ENCODE results near the gene PDE10A.

Gene PDE10A

DNA sequence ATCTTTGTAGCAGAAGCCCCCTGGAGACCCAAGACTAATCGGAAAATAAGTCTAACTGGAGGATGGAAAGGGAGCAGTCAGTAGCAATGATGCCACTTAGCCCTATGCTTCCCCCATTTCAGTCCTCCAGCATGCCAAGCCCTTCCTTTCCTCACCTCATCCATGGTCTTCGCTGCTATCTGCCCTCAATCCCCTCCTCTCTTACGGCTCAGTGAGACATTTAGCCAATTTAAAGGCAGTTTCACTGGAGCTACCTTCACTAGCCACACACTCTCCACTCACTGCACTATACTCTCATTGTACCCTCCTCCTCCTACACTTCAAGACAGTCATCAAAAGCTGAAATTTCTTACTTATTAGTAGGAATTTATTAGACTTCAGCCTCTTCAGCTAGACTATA, 111.2 kb downstream of the PDE10A start:
- no peak for DNase-seq (ENCODE audit: low read depth, low spot score)
- H3K9me3 ChIP-seq (ENCODE audit: insufficient read depth, low read length): no peaks in the 10 kb centered on the region
- H3K9ac ChIP-seq (ENCODE audit: insufficient read length, low read depth): no peak overlapping the region
- H3K36me3 ChIP-seq (ENCODE audit: insufficient read depth, insufficient read length, low read length): no peaks in the 10 kb centered on the region
- TF ChIP-seq ZNF274 (IDR thresholded peaks at IDR 0.05; ENCODE audit: low read depth, low read length) (no peak), SUZ12 (IDR thresholded peaks at IDR 0.05; ENCODE audit: extremely low read depth, insufficient read depth, insufficient read length) (no peak), YY1 (IDR thresholded peaks at IDR 0.05; ENCODE audit: insufficient read depth, insufficient read length) (no peak)
- H3K27me3 ChIP-seq (ENCODE audit: insufficient read depth, insufficient read length): no peaks in the 10 kb centered on the region
- H3K4me1 ChIP-seq (ENCODE audit: insufficient read depth, insufficient read length): no peaks in the 10 kb centered on the region
- H3K4me3 ChIP-seq (ENCODE audit: insufficient read length, low read depth): no peak overlapping the region

DNA sequence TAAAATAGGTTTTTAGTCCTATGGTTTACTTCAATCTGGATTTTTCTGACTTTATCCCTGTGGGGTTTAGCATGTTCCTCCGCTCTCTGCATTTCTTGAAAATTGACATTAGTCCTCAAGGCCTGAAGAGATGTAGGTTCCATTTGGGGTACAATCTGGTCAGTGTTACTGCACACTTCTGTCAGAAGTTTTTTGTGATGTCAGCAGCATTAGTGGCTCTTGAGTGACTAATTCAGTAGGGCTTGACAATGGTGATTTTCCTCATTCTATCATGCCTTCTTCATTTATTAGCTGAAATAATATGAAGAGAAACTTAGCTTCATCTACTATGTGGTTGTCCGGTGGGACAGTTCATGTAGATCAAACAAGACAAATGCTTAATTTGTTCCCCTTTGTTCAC, 114.6 kb downstream of the PDE10A start:
- no peak overlapping the region for H3K9ac ChIP-seq (ENCODE audit: insufficient read length, low read depth)
- TF ChIP-seq SUZ12 (IDR thresholded peaks at IDR 0.05; ENCODE audit: extremely low read depth, insufficient read depth, insufficient read length) (no peak), YY1 (IDR thresholded peaks at IDR 0.05; ENCODE audit: insufficient read depth, insufficient read length) (no peak), ZNF274 (IDR thresholded peaks at IDR 0.05; ENCODE audit: low read depth, low read length) (no peak)
- no peaks in the 10 kb centered on the region for H3K36me3 ChIP-seq (ENCODE audit: insufficient read depth, insufficient read length, low read length)
- H3K27me3 ChIP-seq (ENCODE audit: insufficient read depth, insufficient read length): no peaks in the 10 kb centered on the region
- H3K4me1 ChIP-seq (ENCODE audit: insufficient read depth, insufficient read length): no peaks in the 10 kb centered on the region
- no peak overlapping the region for H3K4me3 ChIP-seq (ENCODE audit: insufficient read length, low read depth)
- no peak for DNase-seq (ENCODE audit: low read depth, low spot score)
- H3K9me3 ChIP-seq (ENCODE audit: insufficient read depth, low read length): no peaks in the 10 kb centered on the region

DNA sequence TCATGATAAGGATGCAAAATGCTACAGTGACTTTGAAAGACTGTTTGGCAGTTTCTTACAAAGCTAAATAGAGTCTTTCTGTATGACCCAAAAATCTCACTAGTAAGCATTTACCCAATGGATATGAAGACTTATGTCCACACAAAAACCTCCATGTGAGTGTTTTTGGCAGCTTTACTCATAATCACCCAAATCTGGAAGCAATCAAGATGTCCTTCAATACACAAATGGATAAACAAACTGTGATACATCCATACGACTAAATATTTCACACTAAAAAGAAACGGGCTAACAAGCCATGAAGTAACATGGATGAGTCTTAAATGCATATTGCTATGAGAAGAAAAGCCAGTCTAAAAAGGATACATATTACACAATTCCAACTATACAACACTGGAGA, 117.2 kb downstream of the PDE10A start:
- Histone ChIP-seq H3K9ac (ENCODE audit: insufficient read length, low read depth) (no peak overlapping the region), H3K36me3 (ENCODE audit: insufficient read depth, insufficient read length, low read length) (no peaks in the 10 kb centered on the region), H3K27me3 (ENCODE audit: insufficient read depth, insufficient read length) (no peaks in the 10 kb centered on the region), H3K4me3 (ENCODE audit: insufficient read length, low read depth) (no peak overlapping the region), H3K4me1 (ENCODE audit: insufficient read depth, insufficient read length) (no peaks in the 10 kb centered on the region), H3K9me3 (ENCODE audit: insufficient read depth, low read length) (no peaks in the 10 kb centered on the region)
- DNase-seq (ENCODE audit: low read depth, low spot score): no peak
- TF ChIP-seq ZNF274 (IDR thresholded peaks at IDR 0.05; ENCODE audit: low read depth, low read length) (no peak), SUZ12 (IDR thresholded peaks at IDR 0.05; ENCODE audit: extremely low read depth, insufficient read depth, insufficient read length) (no peak), YY1 (IDR thresholded peaks at IDR 0.05; ENCODE audit: insufficient read depth, insufficient read length) (no peak)

DNA sequence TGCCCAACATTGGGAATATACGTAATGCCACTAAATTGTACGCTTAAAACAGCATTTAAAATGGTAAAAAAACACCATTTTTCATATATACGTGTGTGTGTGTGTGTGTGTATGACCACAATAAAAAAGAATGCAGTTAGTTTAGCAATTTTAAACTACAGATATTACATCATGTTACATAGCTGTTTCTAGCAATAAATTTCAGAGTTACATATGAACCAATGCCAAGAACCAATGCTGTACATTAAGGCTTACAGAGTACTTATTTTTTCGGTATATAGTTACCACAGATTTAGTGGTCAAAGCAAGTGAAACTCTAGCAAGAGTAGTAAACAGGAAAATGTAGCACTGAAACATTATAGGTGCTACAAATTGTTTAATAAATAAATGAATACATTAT, 119.3 kb downstream of the PDE10A start:
- no peak overlapping the region for H3K4me3 ChIP-seq (ENCODE audit: insufficient read length, low read depth)
- no peak for DNase-seq (ENCODE audit: low read depth, low spot score)
- no peaks in the 10 kb centered on the region for H3K27me3 ChIP-seq (ENCODE audit: insufficient read depth, insufficient read length)
- no peaks in the 10 kb centered on the region for H3K9me3 ChIP-seq (ENCODE audit: insufficient read depth, low read length)
- H3K9ac ChIP-seq (ENCODE audit: insufficient read length, low read depth): no peak overlapping the region
- H3K4me1 ChIP-seq (ENCODE audit: insufficient read depth, insufficient read length): no peaks in the 10 kb centered on the region
- H3K36me3 ChIP-seq (ENCODE audit: insufficient read depth, insufficient read length, low read length): no peaks in the 10 kb centered on the region
- TF ChIP-seq ZNF274 (IDR thresholded peaks at IDR 0.05; ENCODE audit: low read depth, low read length) (no peak), SUZ12 (IDR thresholded peaks at IDR 0.05; ENCODE audit: extremely low read depth, insufficient read depth, insufficient read length) (no peak), YY1 (IDR thresholded peaks at IDR 0.05; ENCODE audit: insufficient read depth, insufficient read length) (no peak)

DNA sequence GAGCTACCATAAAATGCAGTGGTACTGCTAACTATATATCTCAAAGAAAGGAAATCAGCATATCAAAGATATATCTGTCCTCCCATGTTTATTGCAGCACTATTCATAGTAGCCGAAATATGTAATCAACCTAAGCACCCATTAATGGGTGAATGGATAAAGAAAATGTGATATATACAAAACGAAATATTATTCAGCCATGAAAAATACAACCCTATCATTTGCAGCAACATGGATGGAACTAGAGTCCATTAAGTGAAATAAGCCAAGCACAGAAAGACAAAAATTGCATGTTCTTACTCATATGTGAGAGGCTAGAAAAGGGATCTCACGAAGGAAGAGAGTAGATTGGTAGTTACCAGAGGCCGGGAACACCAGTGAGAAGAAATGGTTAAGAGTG, 126.1 kb downstream of the PDE10A start:
- Histone ChIP-seq H3K4me1 (ENCODE audit: insufficient read depth, insufficient read length) (no peaks in the 10 kb centered on the region), H3K9ac (ENCODE audit: insufficient read length, low read depth) (no peak overlapping the region), H3K27me3 (ENCODE audit: insufficient read depth, insufficient read length) (no peaks in the 10 kb centered on the region), H3K9me3 (ENCODE audit: insufficient read depth, low read length) (no peaks in the 10 kb centered on the region), H3K36me3 (ENCODE audit: insufficient read depth, insufficient read length, low read length) (no peaks in the 10 kb centered on the region), H3K4me3 (ENCODE audit: insufficient read length, low read depth) (no peak overlapping the region)
- TF ChIP-seq SUZ12 (IDR thresholded peaks at IDR 0.05; ENCODE audit: extremely low read depth, insufficient read depth, insufficient read length): no peak
- TF ChIP-seq YY1 (IDR thresholded peaks at IDR 0.05; ENCODE audit: insufficient read depth, insufficient read length): no peak
- TF ChIP-seq ZNF274 (IDR thresholded peaks at IDR 0.05; ENCODE audit: low read depth, low read length): no peak
- DNase-seq (ENCODE audit: low read depth, low spot score): no peak

DNA sequence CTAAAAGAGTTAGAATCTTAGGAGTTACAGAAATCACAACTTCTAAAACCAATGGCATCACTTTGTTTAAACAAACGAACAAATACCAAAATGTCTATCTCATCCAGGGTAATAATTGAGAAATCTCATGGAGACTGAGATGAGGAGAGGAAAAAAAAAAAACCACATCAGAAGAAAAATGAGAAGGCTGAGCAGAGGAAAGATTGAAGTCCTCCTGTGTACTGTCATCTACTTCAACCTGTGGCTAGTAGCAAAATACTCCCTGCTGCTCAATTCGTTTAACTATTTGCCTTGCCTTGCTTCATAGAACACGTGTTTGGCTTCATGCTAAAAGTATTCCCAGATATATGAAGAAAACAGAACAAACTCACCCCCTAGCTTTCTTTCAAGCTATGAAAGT, 143.7 kb downstream of the PDE10A start:
- Histone ChIP-seq H3K4me3 (ENCODE audit: insufficient read length, low read depth) (no peak overlapping the region), H3K27me3 (ENCODE audit: insufficient read depth, insufficient read length) (no peaks in the 10 kb centered on the region), H3K9me3 (ENCODE audit: insufficient read depth, low read length) (no peaks in the 10 kb centered on the region), H3K9ac (ENCODE audit: insufficient read length, low read depth) (no peak overlapping the region), H3K4me1 (ENCODE audit: insufficient read depth, insufficient read length) (no peaks in the 10 kb centered on the region), H3K36me3 (ENCODE audit: insufficient read depth, insufficient read length, low read length) (no peaks in the 10 kb centered on the region)
- TF ChIP-seq YY1 (IDR thresholded peaks at IDR 0.05; ENCODE audit: insufficient read depth, insufficient read length) (no peak), SUZ12 (IDR thresholded peaks at IDR 0.05; ENCODE audit: extremely low read depth, insufficient read depth, insufficient read length) (no peak), ZNF274 (IDR thresholded peaks at IDR 0.05; ENCODE audit: low read depth, low read length) (no peak)
- DNase-seq (ENCODE audit: low read depth, low spot score): no peak

DNA sequence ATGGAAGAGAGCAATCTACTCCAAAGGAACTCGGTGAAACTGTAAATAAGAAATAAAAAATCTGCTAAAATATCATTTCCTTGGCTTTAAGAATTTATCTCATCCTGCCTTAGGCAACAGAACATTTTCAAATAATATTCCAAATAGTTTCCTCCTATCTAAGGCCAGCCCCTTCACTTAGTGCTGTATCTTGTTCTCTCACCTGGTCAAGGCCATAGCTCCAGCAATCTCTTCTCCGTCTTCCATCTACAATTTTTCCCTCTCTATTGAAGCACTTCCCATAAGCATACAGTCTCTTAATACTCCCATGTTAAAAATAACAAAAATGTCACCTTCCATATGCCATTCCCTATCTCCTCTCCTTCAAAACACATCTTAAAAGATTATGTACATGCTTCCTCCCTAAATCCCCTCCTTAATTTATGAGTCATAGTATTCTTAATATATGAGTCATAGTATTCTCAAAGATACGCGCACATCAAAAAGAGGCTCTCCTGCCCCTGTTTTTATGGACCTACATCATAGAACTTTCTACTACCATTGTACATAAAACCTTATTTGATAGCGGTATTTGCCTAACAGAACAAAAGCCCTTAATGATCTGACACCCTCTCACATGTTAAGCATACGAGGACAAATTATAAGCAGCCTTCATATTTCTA, 146.9 kb downstream of the PDE10A start:
- Histone ChIP-seq H3K4me3 (ENCODE audit: insufficient read length, low read depth) (no peak overlapping the region), H3K4me1 (ENCODE audit: insufficient read depth, insufficient read length) (no peaks in the 10 kb centered on the region), H3K36me3 (ENCODE audit: insufficient read depth, insufficient read length, low read length) (no peaks in the 10 kb centered on the region), H3K9ac (ENCODE audit: insufficient read length, low read depth) (no peak overlapping the region), H3K27me3 (ENCODE audit: insufficient read depth, insufficient read length) (no peaks in the 10 kb centered on the region), H3K9me3 (ENCODE audit: insufficient read depth, low read length) (no peaks in the 10 kb centered on the region)
- TF ChIP-seq YY1 (IDR thresholded peaks at IDR 0.05; ENCODE audit: insufficient read depth, insufficient read length) (no peak), ZNF274 (IDR thresholded peaks at IDR 0.05; ENCODE audit: low read depth, low read length) (no peak)
- no peak for DNase-seq (ENCODE audit: low read depth, low spot score)

All from NT2/D1 (cell line).